ENCODE data around the gene PYGB. TPM values are rescaled to one million over a fixed set of nuclear protein-coding genes. Genes with fewer than 3 reads are reported as not detected.
"Not testable (repeated sequence)": the region's sequence is repeated elsewhere in the genome, so short reads cannot be mapped to it uniquely, and the experiment has no call there.

The PYGB gene
- polyA plus RNA-seq, 4 donors: 25.7 to 38.4 (median 32.7) TPM

- peaks cover 0 to 3% (median 0%) of the 10 kb centered on the region in 3 donors for H3K36me3 ChIP-seq (ENCODE audit: control insufficient read depth in 3 of 3, insufficient read depth in 2 of 3, low read depth in 1 of 3, low read length in 3 of 3)
- DNase-seq (peak; percentile 59 to 79), FAIRE-seq (no peak)
- no peaks in the 10 kb centered on the region for H3K27me3 ChIP-seq (ENCODE audit: control insufficient read depth in 3 of 3, insufficient read depth in 3 of 3, low read length in 3 of 3)
- H3K27ac ChIP-seq (ENCODE audit: low read depth in 1 of 3, low read length in 2 of 3): peak overlapping the region in 1 of 3 donors; percentile 12
- H3K4me1 ChIP-seq (ENCODE audit: control insufficient read depth in 3 of 3, insufficient read depth in 2 of 3, low read depth in 1 of 3, low read length in 2 of 3): peaks cover 0 to 5% (median 0%) of the 10 kb centered on the region in 3 donors
- WGBS, 3 donors: 27 to 56% (median 38%) methylated on average over 10 of the region's 10 CpGs
- H3K4me3 ChIP-seq (ENCODE audit: low read depth in 1 of 3, low read length in 3 of 3): no peak overlapping the region
- no peaks in the 10 kb centered on the region for H3K9me3 ChIP-seq (ENCODE audit: control insufficient read depth in 2 of 2, insufficient read depth in 1 of 2, low read depth in 1 of 2, low read length in 1 of 2)
These were observed 14.7 kb upstream of the PYGB start for GRCh38 chr20:25233016-25233772.

- H3K27me3 ChIP-seq (ENCODE audit: control insufficient read depth in 3 of 3, insufficient read depth in 3 of 3, low read length in 3 of 3); DNase-seq; H3K4me1 ChIP-seq (ENCODE audit: control insufficient read depth in 3 of 3, insufficient read depth in 2 of 3, low read depth in 1 of 3, low read length in 2 of 3); H3K9me3 ChIP-seq (ENCODE audit: control insufficient read depth in 2 of 2, insufficient read depth in 1 of 2, low read depth in 1 of 2, low read length in 1 of 2); H3K27ac ChIP-seq (ENCODE audit: low read depth in 1 of 3, low read length in 2 of 3); H3K36me3 ChIP-seq (ENCODE audit: control insufficient read depth in 3 of 3, insufficient read depth in 2 of 3, low read depth in 1 of 3, low read length in 3 of 3); H3K4me3 ChIP-seq (ENCODE audit: low read depth in 1 of 3, low read length in 3 of 3); FAIRE-seq: not testable (repeated sequence)
- 58 to 63% (median 59%) methylated on average over 8 of the region's 8 CpGs for WGBS, 3 donors
These were observed 13.7 kb upstream of the PYGB start for GRCh38 chr20:25234009-25234849.

- Histone ChIP-seq H3K4me3 (ENCODE audit: low read depth in 1 of 3, low read length in 3 of 3) (no peak overlapping the region), H3K9me3 (ENCODE audit: control insufficient read depth in 2 of 2, insufficient read depth in 1 of 2, low read depth in 1 of 2, low read length in 1 of 2) (no peaks in the 10 kb centered on the region), H3K36me3 (ENCODE audit: control insufficient read depth in 3 of 3, insufficient read depth in 2 of 3, low read depth in 1 of 3, low read length in 3 of 3) (no peaks in the 10 kb centered on the region), H3K27ac (ENCODE audit: low read depth in 1 of 3, low read length in 2 of 3) (no peak overlapping the region), H3K4me1 (ENCODE audit: control insufficient read depth in 3 of 3, insufficient read depth in 2 of 3, low read depth in 1 of 3, low read length in 2 of 3) (peaks cover 0 to 5% (median 0%) of the 10 kb centered on the region in 3 donors), H3K27me3 (ENCODE audit: control insufficient read depth in 3 of 3, insufficient read depth in 3 of 3, low read length in 3 of 3) (no peaks in the 10 kb centered on the region)
- no peak for DNase-seq
- 81 to 87% (median 87%) methylated on average over 14 to 15 of the region's 15 CpGs for WGBS, 3 donors
- no peak for FAIRE-seq
These were observed 11.2 kb upstream of the PYGB start for GRCh38 chr20:25236450-25237304.

GRCh38 chr20:25237610-25238318, 10.1 kb upstream of the PYGB start:
- Histone ChIP-seq H3K36me3 (ENCODE audit: control insufficient read depth in 3 of 3, insufficient read depth in 2 of 3, low read depth in 1 of 3, low read length in 3 of 3) (no peaks in the 10 kb centered on the region), H3K9me3 (ENCODE audit: control insufficient read depth in 2 of 2, insufficient read depth in 1 of 2, low read depth in 1 of 2, low read length in 1 of 2) (no peaks in the 10 kb centered on the region), H3K4me1 (ENCODE audit: control insufficient read depth in 3 of 3, insufficient read depth in 2 of 3, low read depth in 1 of 3, low read length in 2 of 3) (peaks cover 0 to 5% (median 0%) of the 10 kb centered on the region in 3 donors), H3K4me3 (ENCODE audit: low read depth in 1 of 3, low read length in 3 of 3) (no peak overlapping the region), H3K27me3 (ENCODE audit: control insufficient read depth in 3 of 3, insufficient read depth in 3 of 3, low read length in 3 of 3) (no peaks in the 10 kb centered on the region), H3K27ac (ENCODE audit: low read depth in 1 of 3, low read length in 2 of 3) (peak overlapping the region in 1 of 3 donors; percentile 67)
- FAIRE-seq: no peak
- WGBS, 3 donors: 49 to 51% (median 49%) methylated on average over 10 of the region's 10 CpGs
- peak in 1 of 2 donors; percentile 59 for DNase-seq

GRCh38 chr20:25238319-25239037, 9.4 kb upstream of the PYGB start:
- FAIRE-seq: no peak
- WGBS, 3 donors: 91 to 94% (median 93%) methylated on average over 12 of the region's 12 CpGs
- no peak overlapping the region for H3K4me3 ChIP-seq (ENCODE audit: low read depth in 1 of 3, low read length in 3 of 3)
- H3K27ac ChIP-seq (ENCODE audit: low read depth in 1 of 3, low read length in 2 of 3): peak overlapping the region in 1 of 3 donors; percentile 67
- H3K36me3 ChIP-seq (ENCODE audit: control insufficient read depth in 3 of 3, insufficient read depth in 2 of 3, low read depth in 1 of 3, low read length in 3 of 3): no peaks in the 10 kb centered on the region
- H3K27me3 ChIP-seq (ENCODE audit: control insufficient read depth in 3 of 3, insufficient read depth in 3 of 3, low read length in 3 of 3): no peaks in the 10 kb centered on the region
- DNase-seq: no peak
- H3K9me3 ChIP-seq (ENCODE audit: control insufficient read depth in 2 of 2, insufficient read depth in 1 of 2, low read depth in 1 of 2, low read length in 1 of 2): peaks cover 0 to 2% of the 10 kb centered on the region in 2 donors
- peaks cover 0 to 5% (median 0%) of the 10 kb centered on the region in 3 donors for H3K4me1 ChIP-seq (ENCODE audit: control insufficient read depth in 3 of 3, insufficient read depth in 2 of 3, low read depth in 1 of 3, low read length in 2 of 3)

GRCh38 chr20:25239387-25240370, 8.2 kb upstream of the PYGB start:
- H3K9me3 ChIP-seq (ENCODE audit: control insufficient read depth in 2 of 2, insufficient read depth in 1 of 2, low read depth in 1 of 2, low read length in 1 of 2): peaks cover 0 to 5% of the 10 kb centered on the region in 2 donors
- no peak overlapping the region for H3K4me3 ChIP-seq (ENCODE audit: low read depth in 1 of 3, low read length in 3 of 3)
- no peaks in the 10 kb centered on the region for H3K27me3 ChIP-seq (ENCODE audit: control insufficient read depth in 3 of 3, insufficient read depth in 3 of 3, low read length in 3 of 3)
- peaks cover 0 to 4% (median 0%) of the 10 kb centered on the region in 3 donors for H3K4me1 ChIP-seq (ENCODE audit: control insufficient read depth in 3 of 3, insufficient read depth in 2 of 3, low read depth in 1 of 3, low read length in 2 of 3)
- no peaks in the 10 kb centered on the region for H3K36me3 ChIP-seq (ENCODE audit: control insufficient read depth in 3 of 3, insufficient read depth in 2 of 3, low read depth in 1 of 3, low read length in 3 of 3)
- 87 to 96% (median 91%) methylated on average over 18 to 19 of the region's 19 CpGs for WGBS, 3 donors
- FAIRE-seq (no peak), DNase-seq (no peak)
- H3K27ac ChIP-seq (ENCODE audit: low read depth in 1 of 3, low read length in 2 of 3): no peak overlapping the region
